ENCODE results near the gene PRMT1.
A peak's percentile ranks its signal among the peaks of the same experiment; 100 is the strongest.
"Not testable (repeated sequence)": the region's sequence is repeated elsewhere in the genome, so short reads cannot be mapped to it uniquely, and the experiment has no call there.

The PRMT1 gene

DNA sequence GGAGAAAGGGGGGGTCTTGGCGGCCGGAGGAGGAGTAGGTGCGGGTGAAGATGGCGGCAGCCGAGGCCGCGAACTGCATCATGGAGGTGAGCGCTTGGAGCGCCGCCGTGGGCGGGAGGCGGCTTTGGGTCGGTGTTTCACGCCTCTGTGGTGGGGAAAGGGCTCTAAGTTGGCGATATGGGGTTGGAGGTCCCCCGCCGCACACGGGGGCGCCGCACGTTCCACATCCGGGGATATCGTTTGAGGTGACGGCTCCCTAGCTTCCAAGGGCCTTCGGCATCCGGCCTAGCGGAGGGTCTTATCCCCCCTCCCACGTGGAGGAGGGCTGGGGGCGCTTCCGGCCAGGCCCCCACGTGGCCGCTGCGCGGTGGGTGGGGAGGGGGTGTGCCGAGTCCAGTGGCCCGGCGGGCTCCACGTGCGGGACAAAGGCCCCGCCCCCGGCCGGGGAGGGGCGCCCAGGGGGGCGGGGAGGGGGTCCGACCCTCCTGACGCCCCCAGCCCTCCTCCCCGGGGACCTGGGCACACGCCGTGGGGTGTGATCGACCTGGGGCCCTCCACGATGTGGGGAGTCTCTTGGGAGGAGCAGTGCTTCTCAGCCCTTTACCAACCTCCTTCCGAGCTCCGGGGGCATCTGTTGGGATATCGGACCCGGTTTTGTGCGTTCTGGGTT is at the start of gene PRMT1:
TSS of gene PRMT1 (plus strand) at position 41 of the 670 bp plus-strand sequence. CDS start at position 51, 10 bp downstream.
- DNase-seq = peak; percentile 60 to 67

GRCh38 chr19:49629659-49630058 is 47.4 kb upstream of the PRMT1 start:
- no peak for DNase-seq

GRCh38 chr19:49631014-49631588 is 46.0 kb upstream of the PRMT1 start:
- DNase-seq = no peak

- DNase-seq = no peak
Measured at GRCh38 chr19:49631610-49632192, 45.4 kb upstream of the PRMT1 start.

GRCh38 chr19:49632576-49632975 is 44.5 kb upstream of the PRMT1 start:
- DNase-seq = no peak

GRCh38 chr19:49633273-49633672 is 43.8 kb upstream of the PRMT1 start:
- not testable (repeated sequence) for DNase-seq

- no peak for DNase-seq
Measured at GRCh38 chr19:49635530-49636232, 41.4 kb upstream of the PRMT1 start.

- no peak for DNase-seq
Measured at GRCh38 chr19:49636233-49636932, 40.7 kb upstream of the PRMT1 start.

DNA sequence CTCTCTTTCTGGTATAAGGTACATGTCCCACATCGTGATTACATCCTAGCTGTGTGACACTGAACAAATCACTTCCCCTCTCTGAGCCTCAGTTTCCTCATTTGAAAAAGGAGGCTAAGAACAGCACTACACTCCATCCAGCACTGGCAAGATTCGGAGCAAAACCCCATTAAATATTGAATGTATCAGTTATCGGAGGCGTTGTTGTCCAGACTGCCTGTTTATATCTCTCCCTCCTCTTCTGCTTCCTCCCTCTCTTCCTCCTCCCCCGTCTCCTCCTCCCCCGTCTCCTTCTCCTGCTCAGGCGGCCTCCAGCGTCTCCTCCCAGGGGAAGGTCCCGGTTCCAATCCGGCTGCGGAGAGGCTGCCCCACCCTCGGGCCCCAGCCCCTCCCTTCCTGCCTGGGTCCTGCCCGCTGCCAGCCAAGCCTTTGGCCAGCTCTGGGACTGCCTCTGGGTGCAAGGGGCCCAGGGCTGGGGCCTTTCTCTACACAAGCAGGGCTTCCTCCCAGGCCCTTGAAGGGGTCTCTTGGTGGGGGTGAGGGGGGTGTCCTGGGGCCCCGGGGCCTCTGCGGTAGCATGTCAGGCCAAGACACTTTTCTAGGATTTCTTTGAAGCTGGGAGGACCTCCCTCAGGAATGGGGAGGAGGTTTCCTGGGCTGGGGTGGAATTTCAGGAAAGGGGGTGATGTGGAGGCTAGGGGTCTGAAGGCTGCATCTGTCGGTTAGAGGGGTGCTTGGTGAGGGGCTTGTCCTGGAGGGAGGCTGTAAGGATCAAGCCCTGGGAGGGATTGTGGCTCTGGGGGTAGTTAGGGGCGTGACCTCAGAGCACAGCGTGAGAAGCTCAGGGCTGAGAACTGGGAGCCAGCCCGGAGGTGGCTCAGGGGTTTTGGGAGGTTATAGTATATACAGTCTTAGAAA is 39.0 kb upstream of the PRMT1 start:
- DNase-seq = no peak

DNA sequence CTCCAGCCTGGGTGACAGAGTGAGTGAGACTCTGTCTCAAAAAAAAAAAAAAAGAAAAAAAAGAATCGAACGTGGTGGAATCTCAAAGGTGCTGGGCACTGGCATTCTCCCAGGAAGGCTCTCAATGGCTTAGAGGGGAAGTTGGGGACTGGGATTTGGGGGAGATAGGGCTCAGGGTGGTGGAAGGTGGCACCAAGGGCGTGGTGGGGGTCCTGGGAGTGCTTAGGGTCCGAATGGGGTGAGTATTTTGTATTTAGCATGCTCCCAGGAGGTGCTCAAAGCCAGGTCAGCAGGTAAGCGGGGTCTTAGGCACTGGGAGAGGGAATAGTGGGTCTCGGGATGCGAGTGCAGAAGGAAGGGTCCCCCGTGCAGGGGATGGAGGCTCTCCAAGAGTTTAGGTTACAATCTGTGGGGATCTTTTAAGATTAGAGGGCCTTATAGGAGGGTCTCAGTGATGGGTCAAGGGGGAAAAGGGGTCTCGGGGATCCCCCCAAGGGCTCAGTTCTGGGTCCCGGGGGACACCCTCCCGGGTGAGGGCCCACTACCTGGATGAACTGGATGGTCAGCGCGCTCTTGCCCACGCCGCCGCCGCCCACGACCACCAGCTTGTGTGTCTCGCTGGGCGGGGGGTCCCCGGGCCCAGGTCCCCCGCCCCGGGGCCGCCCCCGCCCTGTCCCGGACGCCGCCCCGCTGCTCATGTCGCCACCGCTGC is 37.5 kb upstream of the PRMT1 start:
- DNase-seq = no peak

DNA sequence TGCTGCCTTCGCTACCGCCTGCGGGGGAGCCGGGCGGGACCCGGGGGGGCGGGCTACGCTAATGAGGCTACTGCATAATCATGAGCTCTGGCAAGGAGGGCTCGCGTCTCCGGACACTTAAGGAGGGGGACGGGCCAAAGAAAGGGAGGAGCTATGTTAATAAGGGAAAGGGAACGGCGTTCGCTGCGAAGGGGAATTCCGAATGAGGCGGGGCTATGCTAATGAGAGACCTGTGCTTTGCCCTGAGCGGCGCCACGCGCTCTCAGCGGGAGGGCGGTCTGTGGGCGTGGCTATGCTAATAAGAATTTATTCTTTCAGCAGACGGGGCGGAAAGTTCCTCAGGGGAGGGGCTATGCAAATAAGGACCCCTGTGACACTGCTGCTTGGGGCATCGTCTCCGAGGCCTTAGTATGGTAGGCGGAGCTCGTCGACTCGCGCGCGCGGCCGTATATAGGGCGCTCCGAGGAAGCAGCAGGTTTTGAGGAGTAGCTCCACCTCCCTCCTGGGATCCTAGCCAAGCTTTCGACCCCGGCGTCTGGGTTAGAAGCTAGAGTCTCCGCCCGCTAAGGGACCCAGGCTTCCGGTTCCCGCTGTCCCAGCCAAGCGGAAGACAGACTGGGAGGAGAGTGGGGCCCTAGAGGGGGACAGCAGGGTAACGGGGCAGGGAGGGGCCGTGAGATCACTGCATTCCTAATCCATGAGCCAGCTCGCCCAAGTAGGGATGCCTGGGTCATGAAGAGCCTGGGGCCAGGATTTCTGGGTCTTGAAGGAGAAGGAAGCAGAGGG is 36.8 kb upstream of the PRMT1 start, which contains the start of gene RRAS:
TSS of gene RRAS (minus strand) at position 31 of the 786 bp plus-strand sequence. CDS start 45 bp downstream, outside the sequence.
- peak; percentile 100 for DNase-seq

DNA sequence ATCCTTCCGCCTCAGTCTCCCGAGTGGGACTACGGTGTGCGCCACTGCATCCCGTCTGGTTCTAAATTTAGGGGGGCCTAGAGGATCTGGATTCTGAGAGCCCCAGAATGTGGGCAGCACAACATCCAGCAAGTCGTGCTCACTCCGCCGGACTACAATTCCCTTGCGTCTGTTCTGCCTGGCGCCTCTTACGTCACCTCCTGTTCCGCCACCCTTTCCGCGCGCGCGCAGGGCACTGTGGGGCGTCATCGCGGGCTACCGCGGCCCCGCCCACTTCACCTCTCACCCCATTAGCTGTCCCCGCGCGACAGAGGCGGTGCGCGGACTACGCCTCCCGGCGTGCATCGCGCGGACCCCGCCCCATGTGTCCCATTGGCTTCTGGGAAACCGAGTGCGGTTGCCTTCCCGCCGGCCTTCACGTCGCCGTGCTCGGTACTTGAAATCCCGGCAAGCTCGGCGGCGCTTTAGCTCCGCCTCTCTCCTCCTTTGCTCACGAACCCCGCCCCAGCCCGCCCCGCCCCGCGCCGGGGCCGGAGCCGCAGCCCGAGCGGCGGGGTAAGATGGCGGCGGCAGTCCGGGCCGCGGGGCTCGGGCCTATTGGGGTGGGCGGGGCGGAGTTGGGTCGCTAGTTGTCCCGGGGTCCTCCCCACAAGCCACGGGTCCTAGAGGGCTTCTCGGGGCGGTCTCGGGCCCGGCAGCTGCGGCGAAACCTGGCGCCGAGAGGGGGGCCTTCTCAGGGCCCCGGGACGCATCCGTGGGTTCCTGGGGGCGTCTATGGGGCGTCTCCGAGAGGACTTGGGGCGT is 35.2 kb upstream of the PRMT1 start, which contains the start of gene SCAF1:
TSS of gene SCAF1 (plus strand) at position 522 of the 804 bp plus-strand sequence. CDS start 2,818 bp downstream, outside the sequence.
- peak; percentile 99 for DNase-seq

- DNase-seq = no peak
Measured at GRCh38 chr19:49642492-49643035, 34.5 kb upstream of the PRMT1 start.

GRCh38 chr19:49643466-49643865 is 33.6 kb upstream of the PRMT1 start:
- no peak for DNase-seq

- DNase-seq = no peak
Measured at GRCh38 chr19:49645592-49645991, 31.5 kb upstream of the PRMT1 start.

DNA sequence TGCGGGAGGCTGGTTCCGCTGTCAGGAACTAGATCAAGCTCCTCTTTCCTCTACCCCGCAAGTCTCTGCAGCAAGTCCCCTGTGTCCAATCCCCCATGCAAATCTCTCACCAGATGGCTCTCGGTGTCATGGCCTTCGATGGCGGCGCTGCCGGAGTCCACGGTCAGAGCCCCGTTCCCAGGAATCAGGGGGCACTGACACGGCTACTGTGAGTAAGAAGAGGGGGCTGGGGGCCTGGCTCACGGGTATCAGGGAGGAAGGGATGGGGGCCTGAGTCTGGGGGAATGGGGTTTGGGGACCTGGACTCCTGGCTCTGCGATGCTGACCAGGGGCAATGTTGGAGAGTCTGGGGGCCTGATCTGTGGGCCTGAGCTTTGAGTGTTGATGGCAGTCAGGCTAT is 31.1 kb upstream of the PRMT1 start:
- DNase-seq = no peak

- DNase-seq = no peak
Measured at GRCh38 chr19:49646586-49646985, 30.5 kb upstream of the PRMT1 start.

DNA sequence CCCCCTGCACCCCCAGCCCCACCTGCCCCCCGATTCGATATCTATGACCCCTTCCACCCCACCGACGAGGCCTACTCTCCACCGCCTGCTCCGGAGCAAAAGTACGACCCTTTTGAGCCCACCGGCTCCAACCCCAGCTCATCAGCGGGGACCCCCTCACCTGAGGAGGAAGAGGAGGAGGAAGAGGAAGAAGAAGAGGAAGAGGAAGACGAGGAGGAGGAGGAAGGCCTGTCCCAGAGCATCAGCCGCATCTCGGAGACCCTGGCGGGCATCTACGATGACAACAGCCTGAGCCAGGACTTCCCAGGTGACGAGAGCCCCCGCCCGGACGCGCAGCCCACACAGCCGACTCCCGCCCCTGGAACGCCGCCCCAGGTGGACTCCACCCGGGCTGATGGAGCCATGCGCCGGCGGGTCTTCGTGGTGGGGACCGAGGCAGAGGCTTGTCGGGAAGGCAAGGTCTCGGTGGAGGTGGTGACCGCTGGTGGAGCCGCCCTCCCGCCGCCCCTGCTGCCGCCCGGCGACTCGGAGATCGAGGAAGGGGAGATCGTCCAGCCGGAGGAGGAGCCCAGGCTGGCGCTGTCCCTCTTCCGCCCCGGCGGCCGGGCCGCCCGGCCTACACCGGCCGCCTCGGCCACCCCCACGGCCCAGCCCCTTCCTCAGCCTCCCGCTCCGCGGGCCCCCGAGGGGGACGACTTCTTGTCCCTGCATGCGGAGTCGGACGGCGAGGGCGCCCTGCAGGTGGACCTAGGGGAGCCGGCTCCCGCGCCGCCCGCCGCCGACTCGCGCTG is 25.8 kb upstream of the PRMT1 start:
- no peak for DNase-seq

Data from stimulated activated CD4-positive, alpha-beta T cell treated with anti-CD3 and anti-CD28 coated beads, Interleukin-2, amount 100 ng/mL, for 24 hours (primary cell).